DOHH2 (cell line): Measurements from ENCODE around the gene FBXW5.

ENCODE experiments used
- H3F3A ChIP-seq: fragments of 200-600 bp; sonication (generic), shearing (Covaris generic); 2 replicates; pipeline ENCODE4 v1.6.0; 2016; ENCODE audit warnings: antibody characterized with exemption, mild to moderate bottlenecking; ENCODE audit not compliant: control insufficient read depth, insufficient read depth
- H3K27ac ChIP-seq: fragments of 200-600 bp; sonication (generic); 2 replicates; pipeline ENCODE4 v1.5.1; 2014; ENCODE audit warnings: low read depth, mild to moderate bottlenecking, low read length, moderate library complexity
- H3K27me3 ChIP-seq: fragments of 200-600 bp; sonication (generic); 2 replicates; pipeline ENCODE4 v1.6.1; 2014; ENCODE audit warnings: mild to moderate bottlenecking, low read length, mixed read lengths; ENCODE audit not compliant: control insufficient read depth
- H3K36me3 ChIP-seq: fragments of 200-600 bp; sonication (generic); 2 replicates; pipeline ENCODE4 v1.6.1; 2014; ENCODE audit warnings: mild to moderate bottlenecking, low read length, moderate library complexity, mixed read lengths; ENCODE audit not compliant: control insufficient read depth
- H3K4me1 ChIP-seq: fragments of 200-600 bp; sonication (generic); 2 replicates; pipeline ENCODE4 v1.6.1; 2014; ENCODE audit warnings: mild to moderate bottlenecking, low read length, mixed read lengths; ENCODE audit not compliant: control insufficient read depth
- H3K4me2 ChIP-seq: fragments of 200-600 bp; sonication (generic); 2 replicates; pipeline ENCODE4 v1.6.0; 2014; ENCODE audit warnings: mild to moderate bottlenecking, low read length, moderate library complexity
- H3K4me3 ChIP-seq: fragments of 200-600 bp; sonication (generic); 2 replicates; pipeline ENCODE4 v1.5.1; 2014; ENCODE audit warnings: mild to moderate bottlenecking, low read length, mixed read lengths
- H3K79me2 ChIP-seq: fragments of 200-600 bp; sonication (generic); 2 replicates; pipeline ENCODE4 v1.6.1; 2014; ENCODE audit warnings: mild to moderate bottlenecking, low read length, mixed read lengths; ENCODE audit not compliant: control insufficient read depth
- H3K9me2 ChIP-seq: fragments of 200-600 bp; sonication (generic); replicated peaks from 2 replicates; pipeline ENCODE4 v1.6.1; 2014; ENCODE audit warnings: mild to moderate bottlenecking, low read length, mixed read lengths; ENCODE audit not compliant: control insufficient read depth
- H3K9me3 ChIP-seq: fragments of 200-600 bp; sonication (generic); 2 replicates; pipeline ENCODE4 v1.6.1; 2014; ENCODE audit warnings: antibody characterized with exemption, low read length, mixed read lengths; ENCODE audit not compliant: control insufficient read depth, insufficient read depth
- H4K20me1 ChIP-seq: fragments of 200-600 bp; sonication (generic); 2 replicates; pipeline ENCODE4 v1.6.0; 2014; ENCODE audit warnings: low read depth, mild to moderate bottlenecking, antibody characterized with exemption, low read length, moderate library complexity; ENCODE audit not compliant: control insufficient read depth, insufficient read depth
- CTCF ChIP-seq: fragments of 200-600 bp; sonication (generic); IDR thresholded peaks from one replicate; pipeline ENCODE4 v1.5.1; 2014; ENCODE audit warnings: antibody characterized with exemption, mild to moderate bottlenecking, low read depth, low read length; ENCODE audit not compliant: poor library complexity, severe bottlenecking
- EZH2phosphoT487 ChIP-seq: fragments of 200-600 bp; sonication (generic); IDR thresholded peaks from 2 replicates; pipeline ENCODE4 v1.6.1; 2017; ENCODE audit warnings: borderline replicate concordance, mild to moderate bottlenecking, antibody characterized with exemption, low read length, moderate library complexity, mixed read lengths

FBXW5 gene

GRCh38 chr9:136940526-136941230 lies 3.9 kb downstream of the FBXW5 start:
- H4K20me1 ChIP-seq, result 0 out of 2 replicates have a peak, but pooled peaks cover 3% of the 10 kb centered on the region
- peaks cover 9% of the 10 kb centered on the region for H3K4me1 ChIP-seq
- peaks cover 31% of the 10 kb centered on the region for H3K79me2 ChIP-seq
- H3K36me3 ChIP-seq, result peaks cover 42% of the 10 kb centered on the region
- H3K27me3 ChIP-seq, result no peaks in the 10 kb centered on the region
- H3K9me2 ChIP-seq, result no peaks in the 10 kb centered on the region
- H3F3A ChIP-seq, result peaks cover 12% of the 10 kb centered on the region
- TF ChIP-seq CTCF, result no peak
- TF ChIP-seq EZH2phosphoT487, result no peak
- no peak overlapping the region for H3K4me2 ChIP-seq
- no peaks in the 10 kb centered on the region for H3K9me3 ChIP-seq
- no peak overlapping the region for H3K4me3 ChIP-seq
- H3K27ac ChIP-seq, result no peak overlapping the region

- Histone ChIP-seq H3K4me1 (peaks cover 8% of the 10 kb centered on the region), H3K79me2 (peaks cover 31% of the 10 kb centered on the region), H3K27ac (no peak overlapping the region), H3K4me3 (no peak overlapping the region), H3F3A (peaks cover 14% of the 10 kb centered on the region), H3K36me3 (peaks cover 42% of the 10 kb centered on the region), H3K9me2 (no peaks in the 10 kb centered on the region), H3K4me2 (no peak overlapping the region), H4K20me1 (0 out of 2 replicates have a peak, but pooled peaks cover 3% of the 10 kb centered on the region), H3K9me3 (no peaks in the 10 kb centered on the region), H3K27me3 (no peaks in the 10 kb centered on the region)
- TF ChIP-seq CTCF, result no peak
- TF ChIP-seq EZH2phosphoT487, result no peak
These were observed 4.5 kb downstream of the FBXW5 start for GRCh38 chr9:136939996-136940525.

- peaks cover 43% of the 10 kb centered on the region for H3K36me3 ChIP-seq
- 0 out of 2 replicates have a peak, but pooled peaks cover 3% of the 10 kb centered on the region for H4K20me1 ChIP-seq
These were observed 5.0 kb downstream of the FBXW5 start for GRCh38 chr9:136939431-136939995.

More at GRCh38 chr9:136939431-136939995, 5.0 kb downstream of the FBXW5 start:
- Histone ChIP-seq H3K4me1 (peaks cover 4% of the 10 kb centered on the region; the same call in 1 of the 2 replicates), H3K27me3 (no peaks in the 10 kb centered on the region), H3K9me3 (no peaks in the 10 kb centered on the region), H3K27ac (no peak overlapping the region), H3K9me2 (no peaks in the 10 kb centered on the region), H3K4me3 (no peak overlapping the region), H3K79me2 (peaks cover 31% of the 10 kb centered on the region), H3K4me2 (no peak overlapping the region), H3F3A (peaks cover 14% of the 10 kb centered on the region)
- TF ChIP-seq EZH2phosphoT487 (no peak), CTCF (no peak)
